Endothelial cell of umbilical vein (primary cell): ENCODE results near the gene UBE2H. TPM values are rescaled to one million over a fixed set of nuclear protein-coding genes. Genes with fewer than 3 reads are reported as not detected.

ENCODE experiments used
- BruUV-seq: library from RNA; stranded (reverse); fragments of 400-500 nt; replicated peaks from 2 replicates; lab custom pipeline; 2021; lab: Mats Ljungman, UMichigan
- CTCF ChIA-PET: fragments of 300-600, 350-600 bp; sonication (Branson Sonifier 250); formaldehyde crosslinking; loops from one replicate; lab custom pipeline; 2021; ENCODE audit warnings: antibody characterized with exemption, inconsistent platforms; lab: Charles Lee
- POLR2A ChIA-PET: fragments of 300-600, 350-600 bp; sonication (Branson Sonifier 250); formaldehyde crosslinking; loops from one replicate; lab custom pipeline; 2021; ENCODE audit warnings: antibody characterized with exemption, inconsistent platforms; lab: Charles Lee
- DNase-seq: peaks from one replicate; pipeline ENCODE4 v3.0.0-alpha.2; 2011; ENCODE audit warnings: low read depth, low spot score
- FAIRE-seq: peaks from 2 replicates; lab custom pipeline; 2011; peaks lifted over from hg19 to GRCh38; lab: Jason Lieb, UNC
- H2AFZ ChIP-seq: 2 replicates; pipeline ENCODE4 v1.6.0; 2012; ENCODE audit warnings: low read depth, low read length, control low read depth, inconsistent platforms
- H3K27ac ChIP-seq: 2 replicates; pipeline ENCODE4 v1.5.1; 2011; ENCODE audit warnings: low read depth, mild to moderate bottlenecking, control low read depth, low read length, moderate library complexity; ENCODE audit not compliant: insufficient read depth
- H3K27me3 ChIP-seq, 2 experiments: 2 replicates each; pipeline versions ENCODE4 v1.6.0 to v1.6.1; 2011; ENCODE audit warnings: low read length in 2 of 2, mixed read lengths in 1 of 2; ENCODE audit not compliant: control insufficient read depth in 2 of 2, insufficient read depth in 2 of 2
- H3K36me3 ChIP-seq, 2 experiments: 2 replicates in 1 of 2; 3 replicates in 1 of 2; pipeline ENCODE4 v1.5.1; 2011; ENCODE audit warnings: low read length in 2 of 2, mild to moderate bottlenecking in 1 of 2, moderate library complexity in 1 of 2; ENCODE audit not compliant: control insufficient read depth in 2 of 2, insufficient read depth in 2 of 2; ENCODE audit errors: extremely low read depth in 1 of 2
- H3K4me1 ChIP-seq: 3 replicates; pipeline ENCODE4 v1.5.1; 2011; ENCODE audit warnings: mild to moderate bottlenecking, low read length; ENCODE audit not compliant: control insufficient read depth, insufficient read depth; ENCODE audit errors: extremely low read depth
- H3K4me2 ChIP-seq: 2 replicates; pipeline ENCODE4 v1.6.1; 2011; ENCODE audit warnings: low read length, control low read depth, mixed read lengths; ENCODE audit not compliant: insufficient read depth
- H3K4me3 ChIP-seq, 3 experiments: fragments of 200-600 bp in 1 of 3; sonication (generic), shearing (Covaris generic) in 1 of 3; replicated peaks in 1 of 3; 2 replicates each; pipeline ENCODE4 v1.5.1; 2011 to 2016; ENCODE audit warnings: control low read depth in 3 of 3, low read length in 3 of 3, mild to moderate bottlenecking in 2 of 3, inconsistent platforms in 1 of 3, low read depth in 1 of 3, moderate library complexity in 1 of 3; ENCODE audit not compliant: insufficient read depth in 1 of 3
- H3K79me2 ChIP-seq: 2 replicates; pipeline ENCODE4 v1.6.0; 2012; ENCODE audit warnings: low read length, inconsistent platforms; ENCODE audit not compliant: control insufficient read depth, insufficient read depth
- H3K9ac ChIP-seq: replicated peaks from 2 replicates; pipeline ENCODE3; 2011; ENCODE audit warnings: low read length, control low read depth; ENCODE audit not compliant: insufficient read depth; ENCODE audit errors: extremely low read depth
- H3K9me1 ChIP-seq: replicated peaks from 3 replicates; pipeline ENCODE4 v1.6.0; 2011; ENCODE audit warnings: mild to moderate bottlenecking, low read length; ENCODE audit not compliant: control insufficient read depth, insufficient read depth; ENCODE audit errors: extremely low read depth
- H3K9me3 ChIP-seq: replicated peaks from 2 replicates; pipeline ENCODE4 v1.5.1; 2012; ENCODE audit warnings: low read length, inconsistent platforms; ENCODE audit not compliant: control insufficient read depth, insufficient read depth
- H4K20me1 ChIP-seq: replicated peaks from 2 replicates; pipeline ENCODE3; 2011; ENCODE audit warnings: mild to moderate bottlenecking, low read length; ENCODE audit not compliant: control insufficient read depth, insufficient read depth; ENCODE audit errors: extremely low read depth
- EZH2 ChIP-seq: IDR thresholded peaks from 2 replicates; pipeline ENCODE4 v1.6.1; 2012; ENCODE audit warnings: borderline replicate concordance, low read depth, mild to moderate bottlenecking, moderate library complexity, low read length, inconsistent platforms; ENCODE audit not compliant: severe bottlenecking
- FOS ChIP-seq: IDR thresholded peaks from 2 replicates; pipeline ENCODE4 v1.6.1; 2011; ENCODE audit warnings: mild to moderate bottlenecking, low read length, moderate library complexity, borderline replicate concordance; ENCODE audit not compliant: insufficient read depth
- GATA2 ChIP-seq: IDR thresholded peaks from 2 replicates; pipeline ENCODE4 v1.7.0; 2011; ENCODE audit warnings: low read depth, mild to moderate bottlenecking, moderate library complexity, mixed read lengths, low read length; ENCODE audit not compliant: insufficient read length, insufficient read depth
- JUN ChIP-seq: IDR thresholded peaks from 2 replicates; pipeline ENCODE4 v1.6.1; 2011; ENCODE audit warnings: borderline replicate concordance, low read depth; ENCODE audit not compliant: insufficient read length, insufficient read depth
- MYC ChIP-seq: IDR thresholded peaks from one replicate; pipeline ENCODE4 v1.6.1; 2011; ENCODE audit warnings: mild to moderate bottlenecking, low read depth, low read length
- POLR2A ChIP-seq: IDR thresholded peaks from 2 replicates; pipeline ENCODE4 v1.6.1; 2012; ENCODE audit warnings: low read depth, mild to moderate bottlenecking, control low read depth, low read length
- POLR2AphosphoS5 ChIP-seq: IDR thresholded peaks from 2 replicates; pipeline ENCODE4 v1.6.1; 2012; ENCODE audit warnings: low read depth, mild to moderate bottlenecking, control low read depth, low read length, moderate library complexity; ENCODE audit not compliant: insufficient read depth
- dilution Hi-C: fragments of 300-500 bp; cut with MboI; formaldehyde crosslinking; loops from one replicate; pipeline ENCODE4 v1.15.0; 2019; ENCODE audit warnings: low sequenced_read_pairs; ENCODE audit not compliant: extremely low pct_ligation_motif_present
- intact Hi-C: fragments of 100-400 bp; cut with micrococcal nuclease; formaldehyde crosslinking; loops from one replicate; pipeline ENCODE4 v1.10.0; 2022
- polyA plus RNA-seq, 4 experiments: library from polyadenylated mRNA; depleted of rRNA in 3 of 4; stranded (reverse) in 3 of 4; unstranded in 1 of 4; fragments of >200 nt; gene quantifications; 2 replicates each; pipeline versions ENCODE4 v1.2.1 to v1.2.3, GENCODE V29; 2011 to 2012; ENCODE audit warnings: missing spikeins in 1 of 4
- total RNA-seq: library from RNA; stranded (reverse); gene quantifications from 2 replicates; pipeline ENCODE4 v1.2.3, GENCODE V29; 2021
- TF ChIP-seq, protein P1 (sequence below), 2 donors: IDR thresholded peaks; 1 replicate in 1 of 2; 2 replicates in 1 of 2; pipeline ENCODE4 v1.5.1; 2011; ENCODE audit warnings: low read length in 2 of 2, mild to moderate bottlenecking in 2 of 2, moderate library complexity in 2 of 2, control low read depth in 1 of 2, inconsistent platforms in 1 of 2, low read depth in 1 of 2; ENCODE audit not compliant: insufficient read depth in 1 of 2; ENCODE audit errors: extremely low read depth in 1 of 2
- TF ChIP-seq, protein P2 (sequence below): IDR thresholded peaks from 2 replicates; pipeline ENCODE4 v1.6.1; 2011; ENCODE audit not compliant: insufficient read depth, insufficient read length

The UBE2H gene
- total and polyA plus RNA-seq, 2 donors (not counting 3 experiments of a cell fraction or from before 2014, with no cell fraction given) = 51.7 to 90.1 TPM

DNA sequence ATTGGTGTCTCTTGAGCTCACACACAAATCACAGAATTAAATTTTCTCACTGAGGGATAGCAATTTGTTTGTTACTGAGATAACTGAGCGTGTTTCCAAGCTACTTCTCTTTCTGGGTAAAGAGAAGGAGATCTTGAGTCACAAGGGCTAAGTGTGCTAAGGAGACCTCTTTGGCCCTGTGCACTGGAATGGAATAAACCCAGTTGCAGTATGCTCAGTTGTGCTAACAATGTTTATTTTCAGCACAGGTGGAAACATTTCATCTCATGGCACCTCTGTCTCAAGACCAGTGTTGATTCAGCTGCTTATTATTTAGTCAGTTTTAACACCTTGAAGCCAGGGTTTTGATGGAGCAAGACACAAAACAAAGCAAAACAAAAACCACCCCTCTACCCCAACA is 22.5 kb upstream of the UBE2H start:
- Histone ChIP-seq H3K9ac (no peak overlapping the region), H3K27ac (no peak overlapping the region), H3K4me1 (peaks cover 9% of the 10 kb centered on the region), H2AFZ (no peak overlapping the region), H3K9me3 (no peaks in the 10 kb centered on the region), H3K36me3 (no peaks in the 10 kb centered on the region), H3K4me2 (no peak overlapping the region), H3K4me3 (no peak overlapping the region), H3K79me2 (no peaks in the 10 kb centered on the region), H4K20me1 (no peaks in the 10 kb centered on the region), H3K9me1 (no peaks in the 10 kb centered on the region), H3K27me3 (no peaks in the 10 kb centered on the region)
- ChIA-PET POLR2A (no interaction called here), CTCF (interaction anchor here (1.1 kb wide), 1 partner anchor 28 kb away, joined by 3 read pairs; no protein-coding TSS in a partner anchor)
- FAIRE-seq = no peak
- intact Hi-C loops = no loop called here
- no peak for DNase-seq
- no TSS peak for BruUV-seq
- dilution Hi-C loops = no loop called here
- no peak for TF ChIP-seq GATA2
- no peak for TF ChIP-seq POLR2A
- no peak for TF ChIP-seq FOS
- TF ChIP-seq EZH2 = no peak
- TF ChIP-seq POLR2AphosphoS5 = no peak
- TF ChIP-seq, protein P1, sequence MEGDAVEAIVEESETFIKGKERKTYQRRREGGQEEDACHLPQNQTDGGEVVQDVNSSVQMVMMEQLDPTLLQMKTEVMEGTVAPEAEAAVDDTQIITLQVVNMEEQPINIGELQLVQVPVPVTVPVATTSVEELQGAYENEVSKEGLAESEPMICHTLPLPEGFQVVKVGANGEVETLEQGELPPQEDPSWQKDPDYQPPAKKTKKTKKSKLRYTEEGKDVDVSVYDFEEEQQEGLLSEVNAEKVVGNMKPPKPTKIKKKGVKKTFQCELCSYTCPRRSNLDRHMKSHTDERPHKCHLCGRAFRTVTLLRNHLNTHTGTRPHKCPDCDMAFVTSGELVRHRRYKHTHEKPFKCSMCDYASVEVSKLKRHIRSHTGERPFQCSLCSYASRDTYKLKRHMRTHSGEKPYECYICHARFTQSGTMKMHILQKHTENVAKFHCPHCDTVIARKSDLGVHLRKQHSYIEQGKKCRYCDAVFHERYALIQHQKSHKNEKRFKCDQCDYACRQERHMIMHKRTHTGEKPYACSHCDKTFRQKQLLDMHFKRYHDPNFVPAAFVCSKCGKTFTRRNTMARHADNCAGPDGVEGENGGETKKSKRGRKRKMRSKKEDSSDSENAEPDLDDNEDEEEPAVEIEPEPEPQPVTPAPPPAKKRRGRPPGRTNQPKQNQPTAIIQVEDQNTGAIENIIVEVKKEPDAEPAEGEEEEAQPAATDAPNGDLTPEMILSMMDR (IDR thresholded peaks at IDR 0.05; ENCODE audit: extremely low read depth in 1 of 2, insufficient read depth in 1 of 2, low read depth in 1 of 2, low read length in 2 of 2) = no peak
- TF ChIP-seq JUN = no peak
- no peak for TF ChIP-seq MYC
- TF ChIP-seq, protein P2, sequence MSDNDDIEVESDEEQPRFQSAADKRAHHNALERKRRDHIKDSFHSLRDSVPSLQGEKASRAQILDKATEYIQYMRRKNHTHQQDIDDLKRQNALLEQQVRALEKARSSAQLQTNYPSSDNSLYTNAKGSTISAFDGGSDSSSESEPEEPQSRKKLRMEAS = no peak
